Endothelial cell of umbilical vein (primary cell): ENCODE results near the gene NHSL2. TPM values are rescaled to one million over a fixed set of nuclear protein-coding genes. Genes with fewer than 3 reads are reported as not detected.

ENCODE experiments used
- BruUV-seq: library from RNA; stranded (reverse); fragments of 400-500 nt; replicated peaks from 2 replicates; lab custom pipeline; 2021; lab: Mats Ljungman, UMichigan
- CTCF ChIA-PET: fragments of 300-600, 350-600 bp; sonication (Branson Sonifier 250); formaldehyde crosslinking; loops from one replicate; lab custom pipeline; 2021; ENCODE audit warnings: antibody characterized with exemption, inconsistent platforms; lab: Charles Lee
- POLR2A ChIA-PET: fragments of 300-600, 350-600 bp; sonication (Branson Sonifier 250); formaldehyde crosslinking; loops from one replicate; lab custom pipeline; 2021; ENCODE audit warnings: antibody characterized with exemption, inconsistent platforms; lab: Charles Lee
- DNase-seq: peaks from one replicate; pipeline ENCODE4 v3.0.0-alpha.2; 2011; ENCODE audit warnings: low read depth, low spot score
- FAIRE-seq: peaks from 2 replicates; lab custom pipeline; 2011; peaks lifted over from hg19 to GRCh38; lab: Jason Lieb, UNC
- H2AFZ ChIP-seq: 2 replicates; pipeline ENCODE4 v1.6.0; 2012; ENCODE audit warnings: low read depth, low read length, control low read depth, inconsistent platforms
- H3K27ac ChIP-seq: 2 replicates; pipeline ENCODE4 v1.5.1; 2011; ENCODE audit warnings: low read depth, mild to moderate bottlenecking, control low read depth, low read length, moderate library complexity; ENCODE audit not compliant: insufficient read depth
- H3K27me3 ChIP-seq, 2 experiments: 2 replicates each; pipeline versions ENCODE4 v1.6.0 to v1.6.1; 2011; ENCODE audit warnings: low read length in 2 of 2, mixed read lengths in 1 of 2; ENCODE audit not compliant: control insufficient read depth in 2 of 2, insufficient read depth in 2 of 2
- H3K36me3 ChIP-seq, 2 experiments: 2 replicates in 1 of 2; 3 replicates in 1 of 2; pipeline ENCODE4 v1.5.1; 2011; ENCODE audit warnings: low read length in 2 of 2, mild to moderate bottlenecking in 1 of 2, moderate library complexity in 1 of 2; ENCODE audit not compliant: control insufficient read depth in 2 of 2, insufficient read depth in 2 of 2; ENCODE audit errors: extremely low read depth in 1 of 2
- H3K4me1 ChIP-seq: 3 replicates; pipeline ENCODE4 v1.5.1; 2011; ENCODE audit warnings: mild to moderate bottlenecking, low read length; ENCODE audit not compliant: control insufficient read depth, insufficient read depth; ENCODE audit errors: extremely low read depth
- H3K4me2 ChIP-seq: 2 replicates; pipeline ENCODE4 v1.6.1; 2011; ENCODE audit warnings: low read length, control low read depth, mixed read lengths; ENCODE audit not compliant: insufficient read depth
- H3K4me3 ChIP-seq, 3 experiments: fragments of 200-600 bp in 1 of 3; sonication (generic), shearing (Covaris generic) in 1 of 3; replicated peaks in 1 of 3; 2 replicates each; pipeline ENCODE4 v1.5.1; 2011 to 2016; ENCODE audit warnings: control low read depth in 3 of 3, low read length in 3 of 3, mild to moderate bottlenecking in 2 of 3, inconsistent platforms in 1 of 3, low read depth in 1 of 3, moderate library complexity in 1 of 3; ENCODE audit not compliant: insufficient read depth in 1 of 3
- H3K79me2 ChIP-seq: 2 replicates; pipeline ENCODE4 v1.6.0; 2012; ENCODE audit warnings: low read length, inconsistent platforms; ENCODE audit not compliant: control insufficient read depth, insufficient read depth
- H3K9ac ChIP-seq: replicated peaks from 2 replicates; pipeline ENCODE3; 2011; ENCODE audit warnings: low read length, control low read depth; ENCODE audit not compliant: insufficient read depth; ENCODE audit errors: extremely low read depth
- H3K9me1 ChIP-seq: replicated peaks from 3 replicates; pipeline ENCODE4 v1.6.0; 2011; ENCODE audit warnings: mild to moderate bottlenecking, low read length; ENCODE audit not compliant: control insufficient read depth, insufficient read depth; ENCODE audit errors: extremely low read depth
- H3K9me3 ChIP-seq: replicated peaks from 2 replicates; pipeline ENCODE4 v1.5.1; 2012; ENCODE audit warnings: low read length, inconsistent platforms; ENCODE audit not compliant: control insufficient read depth, insufficient read depth
- H4K20me1 ChIP-seq: replicated peaks from 2 replicates; pipeline ENCODE3; 2011; ENCODE audit warnings: mild to moderate bottlenecking, low read length; ENCODE audit not compliant: control insufficient read depth, insufficient read depth; ENCODE audit errors: extremely low read depth
- EZH2 ChIP-seq: IDR thresholded peaks from 2 replicates; pipeline ENCODE4 v1.6.1; 2012; ENCODE audit warnings: borderline replicate concordance, low read depth, mild to moderate bottlenecking, moderate library complexity, low read length, inconsistent platforms; ENCODE audit not compliant: severe bottlenecking
- FOS ChIP-seq: IDR thresholded peaks from 2 replicates; pipeline ENCODE4 v1.6.1; 2011; ENCODE audit warnings: mild to moderate bottlenecking, low read length, moderate library complexity, borderline replicate concordance; ENCODE audit not compliant: insufficient read depth
- GATA2 ChIP-seq: IDR thresholded peaks from 2 replicates; pipeline ENCODE4 v1.7.0; 2011; ENCODE audit warnings: low read depth, mild to moderate bottlenecking, moderate library complexity, mixed read lengths, low read length; ENCODE audit not compliant: insufficient read length, insufficient read depth
- MYC ChIP-seq: IDR thresholded peaks from one replicate; pipeline ENCODE4 v1.6.1; 2011; ENCODE audit warnings: mild to moderate bottlenecking, low read depth, low read length
- POLR2AphosphoS5 ChIP-seq: IDR thresholded peaks from 2 replicates; pipeline ENCODE4 v1.6.1; 2012; ENCODE audit warnings: low read depth, mild to moderate bottlenecking, control low read depth, low read length, moderate library complexity; ENCODE audit not compliant: insufficient read depth
- dilution Hi-C: fragments of 300-500 bp; cut with MboI; formaldehyde crosslinking; loops from one replicate; pipeline ENCODE4 v1.15.0; 2019; ENCODE audit warnings: low sequenced_read_pairs; ENCODE audit not compliant: extremely low pct_ligation_motif_present
- intact Hi-C: fragments of 100-400 bp; cut with micrococcal nuclease; formaldehyde crosslinking; loops from one replicate; pipeline ENCODE4 v1.10.0; 2022
- polyA plus RNA-seq, 4 experiments: library from polyadenylated mRNA; depleted of rRNA in 3 of 4; stranded (reverse) in 3 of 4; unstranded in 1 of 4; fragments of >200 nt; gene quantifications; 2 replicates each; pipeline versions ENCODE4 v1.2.1 to v1.2.3, GENCODE V29; 2011 to 2012; ENCODE audit warnings: missing spikeins in 1 of 4
- total RNA-seq: library from RNA; stranded (reverse); gene quantifications from 2 replicates; pipeline ENCODE4 v1.2.3, GENCODE V29; 2021
- TF ChIP-seq, protein P1 (sequence below): IDR thresholded peaks from 2 replicates; pipeline ENCODE4 v1.6.1; 2011; ENCODE audit not compliant: insufficient read depth, insufficient read length
- TF ChIP-seq, protein P2 (sequence below), 2 donors: IDR thresholded peaks; 1 replicate in 1 of 2; 2 replicates in 1 of 2; pipeline ENCODE4 v1.5.1; 2011; ENCODE audit warnings: low read length in 2 of 2, mild to moderate bottlenecking in 2 of 2, moderate library complexity in 2 of 2, control low read depth in 1 of 2, inconsistent platforms in 1 of 2, low read depth in 1 of 2; ENCODE audit not compliant: insufficient read depth in 1 of 2; ENCODE audit errors: extremely low read depth in 1 of 2

Gene NHSL2
- total and polyA plus RNA-seq, 2 donors (not counting 3 experiments of a cell fraction or from before 2014, with no cell fraction given): 23.5 to 49.9 TPM

DNA sequence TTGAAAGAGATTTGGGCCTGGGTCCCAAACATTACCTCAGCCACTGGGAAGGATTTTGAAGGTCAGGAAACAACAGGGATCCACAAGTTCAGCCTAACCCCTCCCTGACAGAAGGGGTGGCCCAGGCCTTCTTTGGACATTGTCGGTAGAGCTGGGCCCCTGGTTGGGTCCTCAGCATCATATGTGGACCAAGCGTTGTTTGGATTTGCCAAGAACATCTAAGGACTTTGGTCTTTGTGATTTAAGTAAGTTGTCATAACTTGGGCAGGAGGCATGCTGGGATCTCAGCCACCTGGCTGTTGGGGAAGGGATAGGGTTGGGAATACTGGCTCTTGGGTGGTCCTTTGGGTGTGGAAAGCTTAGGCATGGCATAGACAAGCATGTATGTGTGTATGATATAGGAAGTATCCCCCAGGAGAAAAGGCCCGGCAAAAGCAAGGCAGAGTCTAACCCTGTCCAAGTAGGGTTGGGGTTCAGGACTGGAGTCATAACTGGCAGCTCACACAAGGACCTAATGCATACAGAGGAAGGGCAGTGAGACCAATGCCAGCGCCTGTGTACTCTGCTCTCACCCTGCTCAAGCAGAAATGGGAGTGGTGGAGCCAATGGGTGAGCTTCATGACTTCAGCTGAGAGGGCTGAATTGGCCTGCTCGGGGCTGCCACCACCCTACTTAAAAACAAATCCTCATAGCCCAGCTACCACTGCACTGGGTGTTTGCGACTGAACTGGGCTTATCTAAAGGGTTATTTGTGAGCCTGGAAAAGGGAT is 118.2 kb downstream of the NHSL2 start:
- H3K4me3 ChIP-seq: no peak overlapping the region
- BruUV-seq: no TSS peak
- H3K36me3 ChIP-seq: no peaks in the 10 kb centered on the region
- CTCF ChIA-PET: interaction anchor here (0.8 to 1.9 kb wide), 6 partner anchors 9 to 97 kb away, joined by 3 to 12 read pairs (median 6); no protein-coding TSS in a partner anchor
- no peaks in the 10 kb centered on the region for H3K9me1 ChIP-seq
- H4K20me1 ChIP-seq: no peaks in the 10 kb centered on the region
- H3K4me1 ChIP-seq: peaks cover 23% of the 10 kb centered on the region
- TF ChIP-seq MYC: no peak
- TF ChIP-seq GATA2: no peak
- TF ChIP-seq, protein P1, sequence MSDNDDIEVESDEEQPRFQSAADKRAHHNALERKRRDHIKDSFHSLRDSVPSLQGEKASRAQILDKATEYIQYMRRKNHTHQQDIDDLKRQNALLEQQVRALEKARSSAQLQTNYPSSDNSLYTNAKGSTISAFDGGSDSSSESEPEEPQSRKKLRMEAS: no peak
- no peak for TF ChIP-seq POLR2AphosphoS5
- TF ChIP-seq, protein P2, sequence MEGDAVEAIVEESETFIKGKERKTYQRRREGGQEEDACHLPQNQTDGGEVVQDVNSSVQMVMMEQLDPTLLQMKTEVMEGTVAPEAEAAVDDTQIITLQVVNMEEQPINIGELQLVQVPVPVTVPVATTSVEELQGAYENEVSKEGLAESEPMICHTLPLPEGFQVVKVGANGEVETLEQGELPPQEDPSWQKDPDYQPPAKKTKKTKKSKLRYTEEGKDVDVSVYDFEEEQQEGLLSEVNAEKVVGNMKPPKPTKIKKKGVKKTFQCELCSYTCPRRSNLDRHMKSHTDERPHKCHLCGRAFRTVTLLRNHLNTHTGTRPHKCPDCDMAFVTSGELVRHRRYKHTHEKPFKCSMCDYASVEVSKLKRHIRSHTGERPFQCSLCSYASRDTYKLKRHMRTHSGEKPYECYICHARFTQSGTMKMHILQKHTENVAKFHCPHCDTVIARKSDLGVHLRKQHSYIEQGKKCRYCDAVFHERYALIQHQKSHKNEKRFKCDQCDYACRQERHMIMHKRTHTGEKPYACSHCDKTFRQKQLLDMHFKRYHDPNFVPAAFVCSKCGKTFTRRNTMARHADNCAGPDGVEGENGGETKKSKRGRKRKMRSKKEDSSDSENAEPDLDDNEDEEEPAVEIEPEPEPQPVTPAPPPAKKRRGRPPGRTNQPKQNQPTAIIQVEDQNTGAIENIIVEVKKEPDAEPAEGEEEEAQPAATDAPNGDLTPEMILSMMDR (IDR thresholded peaks at IDR 0.05; ENCODE audit: extremely low read depth in 1 of 2, insufficient read depth in 1 of 2, low read depth in 1 of 2, low read length in 2 of 2): no peak
- TF ChIP-seq EZH2: no peak
- no peak for TF ChIP-seq FOS
- H2AFZ ChIP-seq: no peak overlapping the region
- no peak overlapping the region for H3K9ac ChIP-seq
- intact Hi-C loops (no loop called here), dilution Hi-C loops (no loop called here)
- H3K27me3 ChIP-seq: no peaks in the 10 kb centered on the region
- no peaks in the 10 kb centered on the region for H3K9me3 ChIP-seq
- H3K4me2 ChIP-seq: no peak overlapping the region
- POLR2A ChIA-PET: interaction anchor here (1.2 kb wide), 1 partner anchor 17 kb away, joined by 6 read pairs; no protein-coding TSS in a partner anchor
- FAIRE-seq: no peak
- H3K79me2 ChIP-seq: no peaks in the 10 kb centered on the region
- H3K27ac ChIP-seq: peak overlapping the region; percentile 52
- no peak for DNase-seq
